GM12891 (cell line): Measurements from ENCODE around the gene CHST9.

ENCODE experiments used
- PAX5 ChIP-seq: IDR thresholded peaks from 2 replicates; pipeline ENCODE4 v1.6.1; 2011; ENCODE audit warnings: low read length, moderate library complexity, mild to moderate bottlenecking; ENCODE audit not compliant: insufficient read depth, severe bottlenecking
- POLR2A ChIP-seq: IDR thresholded peaks from 2 replicates; pipeline ENCODE4 v1.6.1; 2011; ENCODE audit warnings: low read depth, low read length, control low read depth
- POLR2AphosphoS5 ChIP-seq: IDR thresholded peaks from 2 replicates; pipeline ENCODE4 v1.6.1; 2011; ENCODE audit warnings: low read depth, low read length, control low read depth
- POU2F2 ChIP-seq: IDR thresholded peaks from 2 replicates; pipeline ENCODE4 v1.6.1; 2011; ENCODE audit warnings: low read depth, mild to moderate bottlenecking, control low read depth, low read length, moderate library complexity
- SPI1 ChIP-seq: IDR thresholded peaks from 2 replicates; pipeline ENCODE4 v1.6.1; 2011; ENCODE audit warnings: low read depth, low read length, control low read depth
- TAF1 ChIP-seq: IDR thresholded peaks from 2 replicates; pipeline ENCODE4 v1.6.1; 2011; ENCODE audit warnings: low read depth, low read length, control low read depth

DNA sequence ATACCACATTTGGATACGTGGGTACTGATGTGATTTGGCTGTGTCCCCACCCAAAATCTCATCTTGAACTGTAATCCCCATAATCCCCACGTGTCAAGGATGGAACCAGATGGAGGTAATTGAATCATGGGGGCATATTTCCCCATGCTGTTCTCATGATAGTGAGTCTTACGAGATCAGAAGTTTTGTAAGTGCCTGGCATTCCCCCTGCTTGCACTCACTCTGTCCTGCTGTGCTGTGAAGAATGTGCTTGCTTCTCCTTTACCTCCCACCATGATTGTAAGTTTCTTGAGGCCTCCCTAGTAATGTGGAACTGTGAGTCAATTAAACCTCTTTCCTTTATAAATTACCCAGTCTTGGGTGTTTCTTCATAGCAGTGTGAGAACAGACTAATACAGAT is 70.3 kb downstream of the CHST9 start:
- no peak for TF ChIP-seq PAX5
- TF ChIP-seq POLR2A: no peak
- no peak for TF ChIP-seq TAF1
- no peak for TF ChIP-seq POLR2AphosphoS5
- no peak for TF ChIP-seq POU2F2
- TF ChIP-seq SPI1: no peak
